ENCODE results near the gene ATP5ME. TPM values are rescaled to one million over a fixed set of nuclear protein-coding genes. Genes with fewer than 3 reads are reported as not detected.

ATP5ME gene, protein sequence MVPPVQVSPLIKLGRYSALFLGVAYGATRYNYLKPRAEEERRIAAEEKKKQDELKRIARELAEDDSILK
- total RNA-seq = 100 to 1,000 TPM; 416 to 553 TPM

DNA sequence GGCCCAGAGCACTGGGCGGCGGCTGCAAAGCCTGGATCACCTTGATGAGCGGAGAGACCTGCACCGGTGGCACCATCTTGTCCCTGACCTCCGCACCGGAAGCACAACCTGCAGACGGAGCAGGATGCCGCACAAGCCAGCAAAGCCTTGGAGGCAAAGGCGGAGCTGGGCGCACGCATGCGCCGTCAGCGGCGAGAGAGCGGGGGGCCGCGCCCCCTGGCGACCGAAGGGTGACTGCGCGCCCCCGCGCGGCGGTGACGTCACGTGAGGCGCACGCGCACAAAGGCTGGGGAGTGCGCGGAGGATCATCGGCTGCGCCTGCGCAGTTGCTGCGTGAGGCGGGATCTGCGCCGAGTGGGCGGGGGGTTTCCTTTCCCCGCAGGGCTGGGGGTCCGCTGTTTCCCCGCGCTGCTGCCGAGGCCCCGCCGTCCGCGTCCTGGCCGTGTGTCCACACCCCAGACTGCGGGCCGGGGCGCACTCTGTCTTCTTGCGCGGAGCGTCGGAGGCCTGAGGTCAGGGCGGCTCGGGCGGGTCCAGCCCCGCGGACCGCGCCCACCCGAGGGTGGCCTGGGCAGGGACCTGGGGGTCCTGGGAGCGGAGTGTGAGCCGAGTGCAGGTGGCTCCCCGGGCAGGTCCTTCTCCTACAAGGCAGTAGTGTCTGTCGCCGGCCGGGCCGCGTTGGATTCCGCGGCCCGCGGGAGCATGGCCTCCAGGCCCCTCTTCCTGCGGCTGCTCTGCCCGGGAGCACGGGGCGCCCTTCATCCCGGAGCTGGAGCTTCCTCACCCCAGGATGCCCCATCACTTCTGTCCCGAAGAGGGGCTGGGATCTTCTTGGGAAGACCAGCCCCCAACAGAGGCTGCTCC lies at the start of gene ATP5ME, which contains the start of gene MYL5:
Gene ATP5ME (minus strand): TSS at position 105 of the 864 bp plus-strand sequence. CDS start 29 bp downstream, at position 76.
Gene MYL5 (plus strand): TSS at position 371 of the 864 bp plus-strand sequence. CDS start 3,485 bp downstream, outside the sequence.
- no peaks in the 10 kb centered on the region for H3K9me3 ChIP-seq
- TF ChIP-seq, protein P1, sequence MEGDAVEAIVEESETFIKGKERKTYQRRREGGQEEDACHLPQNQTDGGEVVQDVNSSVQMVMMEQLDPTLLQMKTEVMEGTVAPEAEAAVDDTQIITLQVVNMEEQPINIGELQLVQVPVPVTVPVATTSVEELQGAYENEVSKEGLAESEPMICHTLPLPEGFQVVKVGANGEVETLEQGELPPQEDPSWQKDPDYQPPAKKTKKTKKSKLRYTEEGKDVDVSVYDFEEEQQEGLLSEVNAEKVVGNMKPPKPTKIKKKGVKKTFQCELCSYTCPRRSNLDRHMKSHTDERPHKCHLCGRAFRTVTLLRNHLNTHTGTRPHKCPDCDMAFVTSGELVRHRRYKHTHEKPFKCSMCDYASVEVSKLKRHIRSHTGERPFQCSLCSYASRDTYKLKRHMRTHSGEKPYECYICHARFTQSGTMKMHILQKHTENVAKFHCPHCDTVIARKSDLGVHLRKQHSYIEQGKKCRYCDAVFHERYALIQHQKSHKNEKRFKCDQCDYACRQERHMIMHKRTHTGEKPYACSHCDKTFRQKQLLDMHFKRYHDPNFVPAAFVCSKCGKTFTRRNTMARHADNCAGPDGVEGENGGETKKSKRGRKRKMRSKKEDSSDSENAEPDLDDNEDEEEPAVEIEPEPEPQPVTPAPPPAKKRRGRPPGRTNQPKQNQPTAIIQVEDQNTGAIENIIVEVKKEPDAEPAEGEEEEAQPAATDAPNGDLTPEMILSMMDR (IDR thresholded peaks at IDR 0.05) = peak; percentile 94
- peak within 1 kb of the TSS; percentile 91 to 99 for H3K9ac ChIP-seq (ENCODE audit: low read depth in 2 of 2, low read length in 2 of 2)
- DNase-seq = peak; percentile 96
- H3K36me3 ChIP-seq = peaks cover 6% of the 10 kb centered on the region
- intact Hi-C loops (cut with DNase I) = no loop called here
- H3K27ac ChIP-seq = peak within 1 kb of the TSS; percentile 95
- no peaks in the 10 kb centered on the region for H3K27me3 ChIP-seq
- peak within 1 kb of the TSS; percentile 93 for H3K4me3 ChIP-seq
- no peaks in the 10 kb centered on the region for H3K4me1 ChIP-seq

DNA sequence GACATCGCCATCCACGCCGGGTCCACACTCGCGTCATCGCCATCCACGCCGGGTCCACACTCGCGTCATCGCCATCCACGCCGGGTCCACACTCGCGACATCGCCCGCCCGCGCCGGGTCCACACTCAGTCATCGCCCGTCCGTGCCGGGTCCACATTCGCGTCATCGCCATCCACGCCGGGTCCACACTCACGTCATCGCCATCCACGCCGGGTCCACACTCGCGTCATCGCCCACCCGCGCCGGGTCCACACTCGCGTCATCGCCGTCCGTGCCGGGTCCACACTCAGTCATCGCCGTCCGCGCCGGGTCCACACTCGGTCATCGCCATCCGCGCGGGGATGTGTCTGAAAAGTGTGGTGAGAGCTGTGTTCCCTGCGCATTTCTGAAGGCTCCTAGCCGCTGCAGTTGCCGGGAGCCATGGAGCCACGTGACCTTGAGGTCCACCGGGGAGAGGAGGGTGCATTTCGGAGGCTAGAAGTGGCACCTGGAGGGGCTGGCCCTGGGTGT lies 48.8 kb upstream of the ATP5ME start:
- no peak overlapping the region for H3K27ac ChIP-seq
- TF ChIP-seq, protein P1 (IDR thresholded peaks at IDR 0.05) = no peak
- no peaks in the 10 kb centered on the region for H3K36me3 ChIP-seq
- H3K4me1 ChIP-seq = peaks cover 8% of the 10 kb centered on the region
- no peak for DNase-seq
- intact Hi-C loops (cut with DNase I) = no loop called here
- no peaks in the 10 kb centered on the region for H3K9me3 ChIP-seq
- H3K27me3 ChIP-seq = no peaks in the 10 kb centered on the region
- no peak overlapping the region for H3K4me3 ChIP-seq
- peak overlapping the region in 1 of 2 donors; percentile 35 for H3K9ac ChIP-seq (ENCODE audit: low read depth in 2 of 2, low read length in 2 of 2)

DNA sequence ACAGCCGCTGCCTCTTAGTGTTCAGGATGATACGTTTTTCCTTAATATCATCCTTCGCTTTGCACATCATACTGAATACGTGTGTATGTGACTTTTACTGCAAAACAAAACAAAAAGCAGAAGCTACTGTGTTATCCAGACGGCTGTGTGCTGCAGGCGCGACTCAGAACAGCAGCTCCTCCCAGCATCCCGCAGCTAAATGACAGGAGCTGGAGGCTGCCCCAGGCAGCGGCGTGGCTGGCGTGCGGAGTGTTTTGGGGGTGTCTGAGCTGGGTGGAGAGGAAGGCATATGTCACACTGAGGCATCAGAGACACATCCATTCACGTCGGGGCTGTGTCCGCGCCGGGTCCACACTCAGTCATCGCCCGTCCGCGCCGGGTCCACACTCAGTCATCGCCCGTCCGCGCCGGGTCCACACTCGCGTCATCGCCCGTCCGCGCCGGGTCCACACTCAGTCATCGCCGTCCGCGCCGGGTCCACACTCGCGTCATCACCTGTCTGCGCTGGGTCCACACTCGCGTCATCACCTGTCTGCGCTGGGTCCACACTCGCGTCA lies 48.2 kb upstream of the ATP5ME start:
- Histone ChIP-seq H3K9ac (ENCODE audit: low read depth in 2 of 2, low read length in 2 of 2) (no peak overlapping the region), H3K4me1 (peaks cover 8% of the 10 kb centered on the region), H3K36me3 (no peaks in the 10 kb centered on the region), H3K9me3 (no peaks in the 10 kb centered on the region), H3K27me3 (no peaks in the 10 kb centered on the region), H3K4me3 (no peak overlapping the region), H3K27ac (no peak overlapping the region)
- intact Hi-C loops (cut with DNase I) = no loop called here
- TF ChIP-seq, protein P1 (IDR thresholded peaks at IDR 0.05) = no peak
- DNase-seq = no peak

DNA sequence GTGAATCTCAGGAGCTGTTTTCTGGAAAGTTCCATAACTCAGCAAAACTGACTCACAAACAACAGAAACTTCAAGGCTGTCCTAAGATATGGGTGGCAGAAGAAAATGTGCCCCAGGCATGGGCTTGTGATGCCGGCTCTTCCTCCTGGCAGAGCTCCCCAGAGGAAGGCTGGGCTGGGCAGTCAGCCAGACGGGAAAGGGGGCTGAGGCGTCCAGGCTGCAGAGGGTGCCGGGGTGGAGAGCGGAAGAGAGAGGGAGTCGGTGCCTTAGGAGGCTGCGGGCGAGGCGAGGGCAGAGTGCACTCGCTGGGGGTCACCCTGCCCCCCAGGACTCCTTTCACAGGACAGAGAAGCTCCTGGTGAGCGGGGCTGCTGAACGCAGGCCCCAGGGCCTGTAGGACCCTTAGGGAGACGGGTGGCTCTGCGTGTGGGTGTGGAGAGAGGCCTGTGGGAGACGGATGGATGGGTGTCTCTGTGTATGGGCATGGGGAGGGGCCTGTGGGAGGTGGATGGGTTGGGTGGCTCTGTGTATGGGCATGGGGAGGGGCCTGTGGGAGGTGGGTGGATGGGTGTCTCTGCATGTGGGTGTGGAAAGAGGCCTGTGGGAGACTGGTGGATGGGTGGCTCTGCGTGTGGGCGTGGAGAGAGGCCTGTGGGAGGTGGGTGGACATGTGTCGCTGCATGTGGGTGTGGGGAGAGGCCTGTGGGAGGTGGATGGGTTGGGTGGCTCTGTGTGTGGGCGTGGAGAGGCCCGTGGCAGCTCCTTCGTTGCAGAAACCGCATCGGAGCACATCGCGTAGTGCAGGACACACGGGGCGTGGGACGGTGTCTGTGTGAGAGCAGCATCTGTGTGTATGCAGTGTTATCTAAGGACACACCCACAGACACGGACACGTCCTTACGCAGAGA lies 47.4 kb upstream of the ATP5ME start:
- peak overlapping the region in 1 of 2 donors; percentile 21 for H3K9ac ChIP-seq (ENCODE audit: low read depth in 2 of 2, low read length in 2 of 2)

More for the DNA sequence above, 47.4 kb upstream of the ATP5ME start:
- Histone ChIP-seq H3K27ac (no peak overlapping the region), H3K9me3 (no peaks in the 10 kb centered on the region), H3K4me1 (peaks cover 8% of the 10 kb centered on the region), H3K4me3 (no peak overlapping the region), H3K36me3 (no peaks in the 10 kb centered on the region), H3K27me3 (no peaks in the 10 kb centered on the region)
- DNase-seq = peak; percentile 67
- intact Hi-C loops (cut with DNase I) = no loop called here
- TF ChIP-seq, protein P1 (IDR thresholded peaks at IDR 0.05) = no peak

Measured in colonic mucosa (tissue), 4 donors.